Measurements from ENCODE around the gene KCTD13. TPM values are rescaled to one million over a fixed set of nuclear protein-coding genes. Genes with fewer than 3 reads are reported as not detected.
A peak's percentile ranks its signal among the peaks of the same experiment; 100 is the strongest.

Gene KCTD13
- total and polyA plus RNA-seq, 7 donors: 5.4 to 26.1 (median 14.6) TPM

DNA sequence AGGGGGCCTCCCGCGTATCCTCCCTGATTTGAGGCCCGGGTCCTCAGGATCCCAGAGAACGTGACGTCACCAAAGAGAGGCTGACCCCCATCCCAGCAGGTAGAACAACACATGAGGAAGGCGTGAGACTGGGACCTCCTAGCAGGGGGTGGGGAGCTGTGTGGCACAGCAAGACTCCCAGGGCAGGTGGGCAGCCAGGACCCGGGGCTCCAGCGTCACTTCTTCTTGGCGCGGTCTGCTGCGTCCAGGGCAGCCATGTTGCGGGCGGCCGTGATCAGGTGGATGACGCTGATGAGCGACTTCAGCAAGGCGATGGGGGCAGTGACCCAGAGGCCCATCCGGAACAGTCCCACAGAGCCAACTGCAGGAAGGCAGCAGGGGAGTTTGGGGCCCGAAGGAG, 67.1 kb downstream of the KCTD13 start:
- intact Hi-C loops (cut with DNase I): loop anchor here (5.0 kb wide), 1 partner anchor 163 kb away; the partner anchor contains the start of gene C16orf92
- no peak for DNase-seq
- Histone ChIP-seq H3K4me1 (peaks cover 0 to 41% (median 27%) of the 10 kb centered on the region in 4 donors), H3K36me3 (peaks cover 7 to 34% (median 24%) of the 10 kb centered on the region in 4 donors), H3K9me3 (no peaks in the 10 kb centered on the region), H3K27me3 (no peaks in the 10 kb centered on the region), H3K27ac (no peak overlapping the region), H3K4me3 (no peak overlapping the region)
- WGBS, 2 donors: 95 to 96% methylated on average over 19 of the region's 19 CpGs
- no peak for TF ChIP-seq POLR2AphosphoS5 (IDR thresholded peaks at IDR 0.05)
- no peak for TF ChIP-seq EP300 (IDR thresholded peaks at IDR 0.05)
- TF ChIP-seq POLR2A (IDR thresholded peaks at IDR 0.05): no peak
- TF ChIP-seq, protein P1, sequence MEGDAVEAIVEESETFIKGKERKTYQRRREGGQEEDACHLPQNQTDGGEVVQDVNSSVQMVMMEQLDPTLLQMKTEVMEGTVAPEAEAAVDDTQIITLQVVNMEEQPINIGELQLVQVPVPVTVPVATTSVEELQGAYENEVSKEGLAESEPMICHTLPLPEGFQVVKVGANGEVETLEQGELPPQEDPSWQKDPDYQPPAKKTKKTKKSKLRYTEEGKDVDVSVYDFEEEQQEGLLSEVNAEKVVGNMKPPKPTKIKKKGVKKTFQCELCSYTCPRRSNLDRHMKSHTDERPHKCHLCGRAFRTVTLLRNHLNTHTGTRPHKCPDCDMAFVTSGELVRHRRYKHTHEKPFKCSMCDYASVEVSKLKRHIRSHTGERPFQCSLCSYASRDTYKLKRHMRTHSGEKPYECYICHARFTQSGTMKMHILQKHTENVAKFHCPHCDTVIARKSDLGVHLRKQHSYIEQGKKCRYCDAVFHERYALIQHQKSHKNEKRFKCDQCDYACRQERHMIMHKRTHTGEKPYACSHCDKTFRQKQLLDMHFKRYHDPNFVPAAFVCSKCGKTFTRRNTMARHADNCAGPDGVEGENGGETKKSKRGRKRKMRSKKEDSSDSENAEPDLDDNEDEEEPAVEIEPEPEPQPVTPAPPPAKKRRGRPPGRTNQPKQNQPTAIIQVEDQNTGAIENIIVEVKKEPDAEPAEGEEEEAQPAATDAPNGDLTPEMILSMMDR (IDR thresholded peaks at IDR 0.05): no peak

DNA sequence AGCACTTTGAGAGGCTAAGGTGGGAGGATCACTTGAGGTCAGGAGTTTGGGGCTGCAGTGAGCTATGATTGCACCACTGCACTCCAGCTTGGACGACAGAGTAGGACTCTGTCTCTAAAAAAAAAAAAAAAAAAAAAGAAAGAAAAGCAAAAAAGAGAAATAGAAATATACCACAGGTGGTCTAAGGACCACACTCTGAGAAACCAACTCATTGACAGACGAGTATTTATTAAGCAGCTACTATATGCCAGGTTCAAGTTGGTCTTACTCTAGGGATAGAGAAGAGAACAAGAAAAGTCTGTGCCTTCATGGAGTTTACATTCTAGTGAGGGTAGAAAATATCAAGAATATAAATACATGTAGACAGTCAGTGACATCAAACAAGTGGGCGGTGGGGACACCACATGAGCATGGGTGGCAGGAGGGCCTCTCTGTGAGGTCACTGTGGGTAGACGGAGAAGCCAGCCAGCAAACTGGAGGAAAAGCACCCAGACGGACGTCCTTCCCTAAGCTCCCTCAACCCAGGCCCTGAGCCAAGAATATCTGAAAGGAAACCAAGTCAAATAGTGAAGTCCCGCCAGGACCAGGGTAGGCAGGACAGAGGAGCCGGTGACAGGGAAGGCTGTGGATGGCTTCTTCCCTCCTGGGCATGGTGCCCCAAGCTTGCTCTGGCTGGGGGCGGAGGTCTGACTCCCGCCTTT, 67.7 kb downstream of the KCTD13 start:
- intact Hi-C loops (cut with DNase I): loop anchor here (5.0 kb wide), 1 partner anchor 164 kb away; the partner anchor contains the start of gene C16orf92
- no peak overlapping the region for H3K4me3 ChIP-seq
- H3K9me3 ChIP-seq: no peaks in the 10 kb centered on the region
- no peaks in the 10 kb centered on the region for H3K27me3 ChIP-seq
- TF ChIP-seq POLR2A (IDR thresholded peaks at IDR 0.05) (no peak), EP300 (IDR thresholded peaks at IDR 0.05) (no peak), POLR2AphosphoS5 (IDR thresholded peaks at IDR 0.05) (no peak)
- TF ChIP-seq, protein P1 (IDR thresholded peaks at IDR 0.05): no peak
- peaks cover 0 to 37% (median 24%) of the 10 kb centered on the region in 4 donors for H3K4me1 ChIP-seq
- peak overlapping the region in 2 of 4 donors; percentile 62 to 63 for H3K27ac ChIP-seq
- WGBS, 2 donors: 82 to 90% methylated on average over 10 of the region's 10 CpGs
- H3K36me3 ChIP-seq: peaks cover 7 to 34% (median 24%) of the 10 kb centered on the region in 4 donors
- DNase-seq: no peak

DNA sequence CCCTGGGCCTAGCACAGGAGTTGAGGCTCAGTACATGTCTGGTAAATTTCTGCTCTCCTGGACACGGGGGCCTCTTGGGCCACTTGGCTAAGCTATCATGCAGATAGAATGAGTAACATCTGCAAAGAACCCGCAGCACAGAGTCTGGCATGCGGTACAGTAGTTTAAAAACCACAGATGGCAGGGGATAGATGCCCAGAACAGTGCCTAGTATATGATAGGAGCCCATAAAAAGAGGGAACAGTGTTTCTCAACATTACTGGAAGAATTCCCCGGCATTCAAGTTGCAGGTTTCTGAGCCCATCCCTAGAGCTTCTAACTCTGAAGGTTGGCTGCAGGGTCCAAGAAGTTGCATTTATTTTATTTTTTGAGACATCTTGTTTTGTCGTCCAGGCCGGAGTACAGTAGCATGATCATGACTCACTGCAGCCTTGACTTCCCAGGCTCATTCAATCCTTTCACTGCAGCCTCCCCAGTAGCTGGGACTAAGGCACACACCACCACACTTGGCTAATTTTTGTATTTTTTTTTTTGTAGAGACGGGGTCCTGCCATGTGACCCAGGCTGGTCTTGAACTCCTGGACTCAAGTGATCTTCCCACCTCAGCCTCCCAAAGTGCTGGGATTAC, 68.8 kb downstream of the KCTD13 start:
- H3K27ac ChIP-seq: peak overlapping the region in 2 of 4 donors; percentile 62 to 63
- H3K4me1 ChIP-seq: peaks cover 0 to 37% (median 22%) of the 10 kb centered on the region in 4 donors
- TF ChIP-seq POLR2A (IDR thresholded peaks at IDR 0.05) (no peak), EP300 (IDR thresholded peaks at IDR 0.05) (no peak)
- H3K4me3 ChIP-seq: no peak overlapping the region
- WGBS, 2 donors: 85 to 86% methylated on average over 7 of the region's 7 CpGs
- DNase-seq: no peak
- H3K36me3 ChIP-seq: peaks cover 7 to 34% (median 24%) of the 10 kb centered on the region in 4 donors
- H3K27me3 ChIP-seq: no peaks in the 10 kb centered on the region
- intact Hi-C loops (cut with DNase I): loop anchor here (5.0 kb wide), 1 partner anchor 165 kb away; the partner anchor contains the start of gene C16orf92
- no peaks in the 10 kb centered on the region for H3K9me3 ChIP-seq

Other genes starting within 250 kb of the KCTD13 start
- 10 to 100 TPM in 2 of 4 donors, 1 to 10 TPM in 2; 4.3 to 11.1 (median 7.4) TPM for gene QPRT, start 247.0 kb downstream of the KCTD13 start, total RNA-seq
- 10 to 100 TPM; 22.2 to 40.5 (median 34.7) TPM for gene QPRT, start 247.0 kb downstream of the KCTD13 start, polyA plus RNA-seq
- 1 to 10 TPM in 2 of 4 donors, under 1 TPM in 2; 0.82 to 2.5 (median 1.0) TPM for gene C16orf54, start 180.2 kb downstream of the KCTD13 start, total RNA-seq
- gene C16orf54, start 180.2 kb downstream of the KCTD13 start, polyA plus RNA-seq: 10 to 100 TPM in 1 of 3 donors, under 1 TPM in 1, not detected in 1; 0.46 to 10.1 TPM
- gene ZG16, start 148.0 kb downstream of the KCTD13 start, total RNA-seq: 1 to 10 TPM in 1 of 4 donors, not detected in 3; 1.4 TPM
- 1,000 to 10,000 TPM in 1 of 3 donors, 100 to 1,000 TPM in 2; 237 to 1,249 (median 770) TPM for gene ZG16, start 148.0 kb downstream of the KCTD13 start, polyA plus RNA-seq
- gene KIF22, start 135.5 kb downstream of the KCTD13 start, total RNA-seq: 10 to 100 TPM; 11.5 to 16.1 (median 13.7) TPM
- 10 to 100 TPM; 28.0 to 71.5 (median 31.2) TPM for gene KIF22, start 135.5 kb downstream of the KCTD13 start, polyA plus RNA-seq
- 100 to 1,000 TPM in 1 of 4 donors, 10 to 100 TPM in 3; 59.6 to 102 (median 67.2) TPM for gene MAZ, start 119.7 kb downstream of the KCTD13 start, total RNA-seq
- 100 to 1,000 TPM; 137 to 226 (median 192) TPM for gene MAZ, start 119.7 kb downstream of the KCTD13 start, polyA plus RNA-seq
- 10 to 100 TPM in 2 of 4 donors, 1 to 10 TPM in 2; 5.4 to 22.7 (median 9.6) TPM for gene PRRT2, start 114.0 kb downstream of the KCTD13 start, total RNA-seq
- 1 to 10 TPM in 1 of 3 donors, under 1 TPM in 1, not detected in 1; 0.69 to 2.2 TPM for gene PRRT2, start 114.0 kb downstream of the KCTD13 start, polyA plus RNA-seq
- gene PAGR1, start 110.1 kb downstream of the KCTD13 start, total RNA-seq: 10 to 100 TPM; 18.5 to 29.9 (median 25.7) TPM
- gene PAGR1, start 110.1 kb downstream of the KCTD13 start, polyA plus RNA-seq: 10 to 100 TPM; 20.4 to 36.6 (median 29.1) TPM
- 10 to 100 TPM; 62.3 to 94.5 (median 68.6) TPM for gene MVP, start 105.8 kb downstream of the KCTD13 start, total RNA-seq
- 100 to 1,000 TPM; 201 to 368 (median 265) TPM for gene MVP, start 105.8 kb downstream of the KCTD13 start, polyA plus RNA-seq
- 100 to 1,000 TPM; 107 to 120 (median 111) TPM for gene CDIPT, start 63.0 kb downstream of the KCTD13 start, total RNA-seq
- gene CDIPT, start 63.0 kb downstream of the KCTD13 start, polyA plus RNA-seq: 10 to 100 TPM; 39.8 to 76.2 (median 51.1) TPM
- 1 to 10 TPM in 3 of 4 donors, under 1 TPM in 1; 0.66 to 9.1 (median 1.4) TPM for gene SEZ6L2, start 26.7 kb downstream of the KCTD13 start, total RNA-seq
- gene SEZ6L2, start 26.7 kb downstream of the KCTD13 start, polyA plus RNA-seq: 1 to 10 TPM in 2 of 3 donors, under 1 TPM in 1; 0.60 to 6.2 (median 1.6) TPM
- gene ASPHD1, start 25.7 kb downstream of the KCTD13 start, total RNA-seq: 1 to 10 TPM in 2 of 4 donors, under 1 TPM in 1, not detected in 1; 0.95 to 2.2 (median 2.1) TPM
- 1 to 10 TPM; 2.4 to 3.4 (median 3.2) TPM for gene ASPHD1, start 25.7 kb downstream of the KCTD13 start, polyA plus RNA-seq
- gene TMEM219, start 35.9 kb upstream of the KCTD13 start, total RNA-seq: 100 to 1,000 TPM; 103 to 136 (median 112) TPM
- gene TMEM219, start 35.9 kb upstream of the KCTD13 start, polyA plus RNA-seq: 100 to 1,000 TPM; 178 to 314 (median 297) TPM
- gene TAOK2, start 47.6 kb upstream of the KCTD13 start, total RNA-seq: 10 to 100 TPM; 26.8 to 38.5 (median 29.7) TPM
- 10 to 100 TPM in 2 of 3 donors, 1 to 10 TPM in 1; 9.0 to 42.2 (median 12.7) TPM for gene TAOK2, start 47.6 kb upstream of the KCTD13 start, polyA plus RNA-seq
- 10 to 100 TPM; 15.8 to 22.7 (median 19.7) TPM for gene HIRIP3, start 69.4 kb upstream of the KCTD13 start, total RNA-seq
- 10 to 100 TPM in 1 of 3 donors, 1 to 10 TPM in 2; 9.0 to 14.4 (median 9.7) TPM for gene HIRIP3, start 69.4 kb upstream of the KCTD13 start, polyA plus RNA-seq
- 100 to 1,000 TPM in 1 of 4 donors, 10 to 100 TPM in 3; 49.2 to 174 (median 54.7) TPM for gene INO80E, start 70.0 kb upstream of the KCTD13 start, total RNA-seq
- 10 to 100 TPM; 50.6 to 89.7 (median 60.1) TPM for gene INO80E, start 70.0 kb upstream of the KCTD13 start, polyA plus RNA-seq
- gene DOC2A, start 84.8 kb upstream of the KCTD13 start, total RNA-seq: 1 to 10 TPM in 1 of 4 donors, under 1 TPM in 1, not detected in 2; 0.36 to 3.9 TPM
- gene DOC2A, start 84.8 kb upstream of the KCTD13 start, polyA plus RNA-seq: 1 to 10 TPM in 2 of 3 donors, under 1 TPM in 1; 0.92 to 4.6 (median 1.8) TPM
- not detected for gene C16orf92, start 97.0 kb upstream of the KCTD13 start, total RNA-seq
- not detected for gene C16orf92, start 97.0 kb upstream of the KCTD13 start, polyA plus RNA-seq
- gene TLCD3B, start 105.0 kb upstream of the KCTD13 start, total RNA-seq: not detected
- gene TLCD3B, start 105.0 kb upstream of the KCTD13 start, polyA plus RNA-seq: under 1 TPM in 1 of 3 donors, not detected in 2; 0.54 TPM
- 1,000 to 10,000 TPM in 1 of 4 donors, 100 to 1,000 TPM in 3; 905 to 1,010 (median 960) TPM for gene ALDOA, start 139.5 kb upstream of the KCTD13 start, total RNA-seq
- gene ALDOA, start 139.5 kb upstream of the KCTD13 start, polyA plus RNA-seq: 1,000 to 10,000 TPM; 1,265 to 1,667 (median 1,498) TPM
- 10 to 100 TPM; 39.2 to 45.6 (median 43.6) TPM for gene PPP4C, start 149.8 kb upstream of the KCTD13 start, total RNA-seq
- 100 to 1,000 TPM; 118 to 155 (median 146) TPM for gene PPP4C, start 149.8 kb upstream of the KCTD13 start, polyA plus RNA-seq
- gene TBX6, start 165.7 kb upstream of the KCTD13 start, total RNA-seq: 1 to 10 TPM in 3 of 4 donors, under 1 TPM in 1; 0.54 to 1.7 (median 1.1) TPM
- 1 to 10 TPM in 1 of 3 donors, under 1 TPM in 2; 0.23 to 1.1 (median 0.60) TPM for gene TBX6, start 165.7 kb upstream of the KCTD13 start, polyA plus RNA-seq
- gene YPEL3, start 170.0 kb upstream of the KCTD13 start, total RNA-seq: 100 to 1,000 TPM in 2 of 4 donors, 10 to 100 TPM in 2; 82.1 to 110 (median 103) TPM
- 100 to 1,000 TPM in 2 of 3 donors, 10 to 100 TPM in 1; 57.6 to 126 (median 107) TPM for gene YPEL3, start 170.0 kb upstream of the KCTD13 start, polyA plus RNA-seq
- 1 to 10 TPM in 3 of 4 donors, under 1 TPM in 1; 0.54 to 8.0 (median 2.9) TPM for gene GDPD3, start 187.3 kb upstream of the KCTD13 start, total RNA-seq
- gene GDPD3, start 187.3 kb upstream of the KCTD13 start, polyA plus RNA-seq: 10 to 100 TPM; 17.4 to 68.8 (median 19.0) TPM
- 10 to 100 TPM; 43.8 to 59.9 (median 57.6) TPM for gene MAPK3, start 197.0 kb upstream of the KCTD13 start, total RNA-seq
- 100 to 1,000 TPM; 214 to 365 (median 321) TPM for gene MAPK3, start 197.0 kb upstream of the KCTD13 start, polyA plus RNA-seq